HepG2 (cell line): ENCODE results near the gene PCGF5. TPM values are rescaled to one million over a fixed set of nuclear protein-coding genes. Genes with fewer than 3 reads are reported as not detected.

Experiments
- ATAC-seq: fragments of 200-7000 bp; cut with Tn5 transposase; 3 replicates; pipeline ENCODE4 v1.9.1; 2020; ENCODE audit warnings: mild to moderate bottlenecking, moderate library complexity
- Bru-seq: library from RNA; stranded (reverse); fragments of 400-500 nt; gene quantifications from one replicate; lab custom pipeline; 2021; lab: Mats Ljungman, UMichigan
- BruChase-seq, 2 experiments: library from RNA; stranded (reverse); fragments of 400-500 nt; gene quantifications; one replicate each; lab custom pipeline; 2021; lab: Mats Ljungman, UMichigan
- BruUV-seq: library from RNA; stranded (reverse); fragments of 400-500 nt; replicated peaks from 2 replicates; lab custom pipeline; 2021; lab: Mats Ljungman, UMichigan
- CTCF ChIA-PET: fragments of 300-600 bp; formaldehyde crosslinking; extraction: SDS; loops from one replicate; lab custom pipeline; 2021; ENCODE audit warnings: low total read pairs, inconsistent platforms, low intra/inter-chr PET ratio; lab: Yijun Ruan, JAX
- POLR2A ChIA-PET: fragments of 350-600 bp; sonication (Branson Sonifier 250); formaldehyde crosslinking; loops from one replicate; lab custom pipeline; 2020; ENCODE audit warnings: antibody characterized with exemption, inconsistent platforms; lab: Yijun Ruan, JAX
- DNase-seq: peaks from one replicate; pipeline ENCODE4 v3.0.0-alpha.2; 2015; ENCODE audit warnings: low spot score
- FAIRE-seq: peaks from 3 replicates; lab custom pipeline; 2011; peaks lifted over from hg19 to GRCh38; lab: Jason Lieb, UNC
- H2AFZ ChIP-seq: one replicate; pipeline ENCODE4 v1.6.1; 2011; ENCODE audit warnings: low read length, inconsistent platforms
- H3K27ac ChIP-seq: fragments of 300-600 bp; 3 replicates; pipeline ENCODE4 v1.8.0; 2011; ENCODE audit warnings: mixed run types, mild to moderate bottlenecking, mixed read lengths, low read length, inconsistent platforms; ENCODE audit not compliant: insufficient read depth; ENCODE audit errors: extremely low read length
- H3K27me3 ChIP-seq, 2 experiments: fragments of 200-600 bp in 1 of 2; 2 replicates in 1 of 2; 3 replicates in 1 of 2; pipeline versions ENCODE4 v1.6.0 to v1.8.0; 2011; ENCODE audit warnings: low read length in 2 of 2, mild to moderate bottlenecking in 2 of 2, moderate library complexity in 2 of 2, inconsistent platforms in 1 of 2; ENCODE audit not compliant: insufficient read depth in 2 of 2, control insufficient read depth in 1 of 2
- H3K36me3 ChIP-seq, 2 experiments: fragments of 200-600 bp in 1 of 2; replicated peaks in 1 of 2; 2 replicates in 1 of 2; 3 replicates in 1 of 2; pipeline versions ENCODE4 v1.5.1 to v1.8.0; 2011; ENCODE audit warnings: low read length in 2 of 2, inconsistent platforms in 1 of 2; ENCODE audit not compliant: insufficient read depth in 2 of 2, control insufficient read depth in 1 of 2
- H3K4me1 ChIP-seq: 2 replicates; pipeline ENCODE4 v1.5.1; 2012; ENCODE audit warnings: low read length, inconsistent platforms; ENCODE audit not compliant: insufficient read depth
- H3K4me2 ChIP-seq: 2 replicates; pipeline ENCODE4 v1.6.0; 2011; ENCODE audit warnings: low read depth, low read length, inconsistent platforms
- H3K4me3 ChIP-seq, 3 experiments: fragments of 200-600 bp in 1 of 3; sonication (generic), shearing (Covaris generic) in 1 of 3; replicated peaks in 1 of 3; 2 replicates each; pipeline ENCODE4 v1.5.1; 2011 to 2016; ENCODE audit warnings: low read length in 3 of 3, inconsistent platforms in 2 of 3, low read depth in 2 of 3, mild to moderate bottlenecking in 2 of 3, control low read depth in 1 of 3, mixed read lengths in 1 of 3; ENCODE audit not compliant: insufficient read depth in 1 of 3
- H3K79me2 ChIP-seq: one replicate; pipeline ENCODE4 v1.6.1; 2011; ENCODE audit warnings: low read length, inconsistent platforms; ENCODE audit not compliant: insufficient read depth
- H3K9ac ChIP-seq: 2 replicates; pipeline ENCODE4 v1.6.0; 2011; ENCODE audit warnings: mild to moderate bottlenecking, low read depth, low read length, inconsistent platforms; ENCODE audit not compliant: insufficient read depth
- H3K9me3 ChIP-seq: 2 replicates; pipeline ENCODE4 v1.5.1; 2012; ENCODE audit warnings: mild to moderate bottlenecking, low read length
- H4K20me1 ChIP-seq: 2 replicates; pipeline ENCODE4 v1.6.0; 2011; ENCODE audit warnings: inconsistent platforms, mild to moderate bottlenecking, low read length, moderate library complexity; ENCODE audit not compliant: insufficient read depth
- KDM4B ChIP-seq: sonication (generic); formaldehyde crosslinking; IDR thresholded peaks from 2 replicates; pipeline ENCODE4 v1.4.0; 2020; ENCODE audit warnings: missing genetic modification reagents
- KLF13 ChIP-seq: sonication (generic); formaldehyde crosslinking; IDR thresholded peaks from 2 replicates; pipeline ENCODE4 v1.4.0; 2020; ENCODE audit warnings: mild to moderate bottlenecking, missing genetic modification reagents
- PAWR ChIP-seq: sonication (generic); formaldehyde crosslinking; IDR thresholded peaks from 2 replicates; pipeline ENCODE4 v1.4.0; 2020; ENCODE audit warnings: missing genetic modification reagents, mild to moderate bottlenecking, borderline replicate concordance
- RFX3 ChIP-seq: IDR thresholded peaks from 2 replicates; pipeline ENCODE4 v1.6.1; 2016; ENCODE audit warnings: missing biosample characterization, missing genetic modification reagents
- ZMYM4 ChIP-seq: sonication (generic); formaldehyde crosslinking; IDR thresholded peaks from 2 replicates; pipeline ENCODE4 v1.8.1; 2023; ENCODE audit warnings: mild to moderate bottlenecking, missing genetic modification reagents
- ZNF652 ChIP-seq: IDR thresholded peaks from 2 replicates; pipeline ENCODE4 v1.6.1; 2016; ENCODE audit warnings: low read depth, borderline replicate concordance
- ZZZ3 ChIP-seq: sonication (generic); formaldehyde crosslinking; IDR thresholded peaks from 2 replicates; pipeline ENCODE4 v1.4.0; 2020; ENCODE audit warnings: missing genetic modification reagents, mild to moderate bottlenecking, borderline replicate concordance
- WGBS: methylation state at CpG from one replicate; pipeline ENCODE4 v1.1.6; 2017; ENCODE audit warnings: low lambda C conversion rate; 5-methylcytosine and 5-hydroxymethylcytosine counted together
- in situ Hi-C: cut with HindIII; loops from 2 replicates; pipeline ENCODE4 v1.10.0; 2017; ENCODE audit warnings: low pct_unique_long_range_greater_than_20kb; ENCODE audit not compliant: extremely low pct_ligation_motif_present
- intact Hi-C: fragments of 100-400 bp; cut with micrococcal nuclease; formaldehyde crosslinking; loops from one replicate; pipeline ENCODE4 v1.10.0; 2022; ENCODE audit not compliant: unreplicated experiment
- long read RNA-seq, 2 experiments: library from RNA in 1 of 2; library from polyadenylated mRNA in 1 of 2; stranded (forward) in 1 of 2; unstranded in 1 of 2; transcript quantifications; one replicate each; pipeline ENCODE4 v2.0.0, GENCODE V29; 2019 to 2022
- polyA minus RNA-seq, 3 experiments: library from RNA; depleted of rRNA, polyadenylated mRNA; stranded (reverse); fragments of >200 nt; gene quantifications; 2 replicates each; pipeline ENCODE4 v1.2.3, GENCODE V29; 2011; ENCODE audit warnings: low replicate concordance in 1 of 3
- polyA plus RNA-seq, 8 experiments: library from polyadenylated mRNA; depleted of rRNA in 3 of 8; stranded (reverse) in 7 of 8; unstranded in 1 of 8; fragments of >200 nt; fragmentation: Illumina TruSeq in 4 of 8; extraction: Trizol in 4 of 8; gene quantifications; 2 replicates each; pipeline versions ENCODE4 v1.2.1 to v1.2.3, GENCODE V29; 2011 to 2016; ENCODE audit warnings: low read depth in 4 of 8, missing spikeins in 1 of 8, mixed read lengths in 1 of 8; ENCODE audit not compliant: insufficient read depth in 1 of 8
- total RNA-seq, 5 experiments: library from RNA; depleted of rRNA; stranded (reverse); fragments of >200 nt; fragmentation: Illumina TruSeq; extraction: Trizol; gene quantifications; 2 replicates each; pipeline ENCODE4 v1.2.3, GENCODE V29; 2016; ENCODE audit warnings: low read depth in 1 of 5
- TF ChIP-seq, protein P1 (sequence below): IDR thresholded peaks from 2 replicates; pipeline ENCODE4 v1.6.1; 2016; ENCODE audit warnings: low read depth, control low read depth

The PCGF5 gene
- total RNA-seq (2016; rRNA removed; fragmentation: Illumina TruSeq; extraction: Trizol) (61.3 and 74.8 TPM in 2 replicates), polyA plus RNA-seq (2011; rRNA removed) (98.8 and 138 TPM in 2 replicates), polyA minus RNA-seq (2011; rRNA and poly(A)+ RNA removed; ENCODE audit: low replicate concordance) (25.3 and 38.9 TPM in 2 replicates), Bru-seq, nascent RNA (percentile 92 among the genes with signal in this experiment), BruChase-seq, experiment 1, labeled RNA remaining after a 6-hour chase (percentile 90 among the genes with signal in this experiment), BruChase-seq, experiment 2, labeled RNA remaining after a 2-hour chase (percentile 86 among the genes with signal in this experiment)
- total RNA-seq (2016; cell fraction: cytosol; rRNA removed; fragmentation: Illumina TruSeq; extraction: Trizol; ENCODE audit: low read depth) = 88.0 and 95.6 TPM in 2 replicates
- 58.9 and 64.6 TPM in 2 replicates for total RNA-seq (2016; cell fraction: insoluble cytoplasmic fraction; rRNA removed; fragmentation: Illumina TruSeq; extraction: Trizol)
- 128 and 129 TPM in 2 replicates for total RNA-seq (2016; cell fraction: membrane; rRNA removed; fragmentation: Illumina TruSeq; extraction: Trizol)
- total RNA-seq (2016; cell fraction: nucleus; rRNA removed; fragmentation: Illumina TruSeq; extraction: Trizol) = 59.7 and 63.0 TPM in 2 replicates
- polyA plus RNA-seq (2011; cell fraction: cytosol; rRNA removed) = 83.2 and 123 TPM in 2 replicates
- polyA plus RNA-seq (2011; cell fraction: nucleus; rRNA removed) = 41.6 and 47.7 TPM in 2 replicates
- polyA plus RNA-seq (2012) = 90.8 and 126 TPM in 2 replicates
- 395 and 447 TPM in 2 replicates for polyA plus RNA-seq (2016; cell fraction: cytosol; fragmentation: Illumina TruSeq; extraction: Trizol; ENCODE audit: low read depth)
- polyA plus RNA-seq (2016; cell fraction: insoluble cytoplasmic fraction; fragmentation: Illumina TruSeq; extraction: Trizol; ENCODE audit: low read depth) = 136 and 158 TPM in 2 replicates
- 409 and 421 TPM in 2 replicates for polyA plus RNA-seq (2016; cell fraction: membrane; fragmentation: Illumina TruSeq; extraction: Trizol; ENCODE audit: low read depth)
- 99.0 and 111 TPM in 2 replicates for polyA plus RNA-seq (2016; cell fraction: nucleus; fragmentation: Illumina TruSeq; extraction: Trizol; ENCODE audit: insufficient read depth, low read depth)
- 45.0 and 50.5 TPM in 2 replicates for polyA minus RNA-seq (2011; cell fraction: cytosol; rRNA and poly(A)+ RNA removed)
- polyA minus RNA-seq (2011; cell fraction: nucleus; rRNA and poly(A)+ RNA removed) = 114 and 122 TPM in 2 replicates
- long read RNA-seq, experiment 1, full-length matches to known transcripts = 112 of 139 reads
- long read RNA-seq, experiment 1, partial matches to known transcripts = 9 of 139 reads
- long read RNA-seq, experiment 1, other reads (novel, unspliced or antisense) = 18 of 139 reads
- long read RNA-seq, experiment 2, full-length matches to known transcripts = 109 of 197 reads
- long read RNA-seq, experiment 2, partial matches to known transcripts = 17 of 197 reads
- long read RNA-seq, experiment 2, other reads (novel, unspliced or antisense) = 71 of 197 reads

DNA sequence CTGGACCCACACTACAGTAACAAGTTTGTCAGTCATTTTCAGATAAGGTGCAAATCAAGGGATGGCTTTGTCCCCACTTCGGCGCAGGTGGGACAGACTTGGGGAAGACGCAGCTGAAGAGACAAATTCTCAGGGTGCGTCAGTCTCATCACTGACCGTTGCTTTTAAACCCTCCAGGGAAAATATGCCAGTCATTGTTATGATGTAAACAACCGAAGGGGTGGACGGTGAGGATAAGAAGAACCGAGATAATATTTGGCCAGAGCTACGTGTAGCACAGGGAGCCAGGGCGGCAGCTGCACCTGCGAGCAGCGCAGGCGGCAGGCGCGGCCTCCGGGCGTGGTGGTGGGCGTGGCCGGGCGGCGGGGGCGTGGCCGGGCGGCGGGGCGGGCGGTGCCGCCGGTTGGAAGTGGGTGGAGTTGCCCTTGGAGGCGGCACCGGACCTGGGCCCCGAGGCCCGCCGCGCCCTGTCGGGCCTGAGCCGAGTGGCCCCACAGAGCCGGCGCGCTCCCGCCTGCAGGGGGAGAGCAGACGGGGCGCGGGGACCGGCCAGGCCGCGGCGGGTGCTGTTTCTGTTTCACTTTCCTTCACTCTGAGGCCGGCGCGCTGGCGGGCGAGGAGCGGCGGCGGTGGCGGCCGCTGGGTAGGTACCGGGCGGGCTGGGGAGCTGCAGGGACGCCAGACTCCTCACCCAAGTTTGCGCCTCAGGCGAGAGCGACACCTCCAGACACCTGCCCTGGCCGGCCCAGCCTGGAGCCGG is at the start of gene PCGF5:
TSS of gene PCGF5 (plus strand) at position 470 of the 760 bp plus-strand sequence. CDS start 2,209 bp downstream, outside the sequence.
- peaks cover 2 to 3% of the 10 kb centered on the region in 2 experiments; a peak in 3 of 5 replicates for H3K36me3 ChIP-seq
- H3K4me3 ChIP-seq = peak within 1 kb of the TSS; percentile 90 to 96 (median 90)
- H3K79me2 ChIP-seq = peaks cover 73% of the 10 kb centered on the region
- in situ Hi-C loops (loop anchor here (5.0 kb wide), 1 partner anchor 58 kb away; no protein-coding TSS in a partner anchor), intact Hi-C loops (loop anchor here (1.0 to 5.0 kb wide), 3 partner anchors 30 to 298 kb away; partner anchors contain the start of gene ANKRD1)
- 2% methylated on average over 19 of the region's 66 CpGs for WGBS
- peaks cover 78% of the 10 kb centered on the region for H3K4me1 ChIP-seq
- no peak within 1 kb of the TSS for H2AFZ ChIP-seq
- FAIRE-seq = no peak
- ChIA-PET CTCF (no interaction called here), POLR2A (interaction anchor here (1.0 to 4.3 kb wide), 8 partner anchors 10 to 299 kb away, joined by 3 to 52 read pairs (median 4); partner anchors contain the start of gene ANKRD1)
- H3K27me3 ChIP-seq = no peaks in the 10 kb centered on the region
- peak within 1 kb of the TSS; percentile 100 for H3K27ac ChIP-seq
- H3K9ac ChIP-seq = peak within 1 kb of the TSS; percentile 99
- H4K20me1 ChIP-seq = peaks cover 24% of the 10 kb centered on the region
- no peak for DNase-seq
- BruUV-seq = no TSS peak
- peak; percentile 94 for ATAC-seq
- peak within 1 kb of the TSS; percentile 84 for H3K4me2 ChIP-seq
- no peaks in the 10 kb centered on the region for H3K9me3 ChIP-seq
- no peak for TF ChIP-seq KDM4B (CRISPR knock-in tag)
- peak; percentile 60; the same call in 1 of the 2 replicates for TF ChIP-seq ZMYM4 (CRISPR knock-in tag)
- TF ChIP-seq PAWR = no peak
- TF ChIP-seq RFX3 (CRISPR knock-in tag) = no peak
- no peak for TF ChIP-seq ZNF652 (CRISPR knock-in tag)
- TF ChIP-seq, protein P1, sequence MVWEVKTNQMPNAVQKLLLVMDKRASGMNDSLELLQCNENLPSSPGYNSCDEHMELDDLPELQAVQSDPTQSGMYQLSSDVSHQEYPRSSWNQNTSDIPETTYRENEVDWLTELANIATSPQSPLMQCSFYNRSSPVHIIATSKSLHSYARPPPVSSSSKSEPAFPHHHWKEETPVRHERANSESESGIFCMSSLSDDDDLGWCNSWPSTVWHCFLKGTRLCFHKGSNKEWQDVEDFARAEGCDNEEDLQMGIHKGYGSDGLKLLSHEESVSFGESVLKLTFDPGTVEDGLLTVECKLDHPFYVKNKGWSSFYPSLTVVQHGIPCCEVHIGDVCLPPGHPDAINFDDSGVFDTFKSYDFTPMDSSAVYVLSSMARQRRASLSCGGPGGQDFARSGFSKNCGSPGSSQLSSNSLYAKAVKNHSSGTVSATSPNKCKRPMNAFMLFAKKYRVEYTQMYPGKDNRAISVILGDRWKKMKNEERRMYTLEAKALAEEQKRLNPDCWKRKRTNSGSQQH = peak; percentile 12; the same call in 1 of the 2 replicates
- TF ChIP-seq KLF13 (CRISPR knock-in tag) = no peak
- TF ChIP-seq ZZZ3 (CRISPR knock-in tag) = no peak
